ENCODE results near the gene STAP1. TPM values are rescaled to one million over a fixed set of nuclear protein-coding genes. Genes with fewer than 3 reads are reported as not detected.

Gene STAP1
- polyA plus RNA-seq, 1 donor (not counting 4 experiments of a cell fraction or from before 2014, with no cell fraction given): not detected

GRCh38 chr4:67624939-67625338 is 66.4 kb downstream of the STAP1 start:
- Histone ChIP-seq H3K9ac (ENCODE audit: control insufficient read depth, extremely low read depth, insufficient read depth, low read length) (no peak overlapping the region), H3K9me3 (ENCODE audit: control insufficient read depth, low read depth, low read length) (no peaks in the 10 kb centered on the region), H3K4me3 (ENCODE audit: control insufficient read depth in 2 of 3, extremely low read depth in 1 of 3, insufficient read depth in 2 of 3, low read depth in 1 of 3, low read length in 3 of 3) (no peak overlapping the region), H3K79me2 (ENCODE audit: control insufficient read depth, insufficient read depth, low read length) (no peaks in the 10 kb centered on the region), H3K36me3 (ENCODE audit: control insufficient read depth in 2 of 2, extremely low read depth in 1 of 2, insufficient read depth in 2 of 2, low read length in 2 of 2) (peaks cover 7 to 21% of the 10 kb centered on the region in 2 experiments), H3K4me1 (ENCODE audit: control insufficient read depth, extremely low read depth, insufficient read depth, low read length) (no peaks in the 10 kb centered on the region), H4K20me1 (ENCODE audit: control insufficient read depth, extremely low read depth, insufficient read depth, low read length) (no peaks in the 10 kb centered on the region), H3K4me2 (ENCODE audit: control insufficient read depth, extremely low read depth, insufficient read depth, low read depth, low read length) (no peak overlapping the region), H3K27ac (ENCODE audit: control insufficient read depth, insufficient read depth, low read length) (no peak overlapping the region), H3K27me3 (ENCODE audit: control insufficient read depth, extremely low read depth, insufficient read depth, low read length) (no peaks in the 10 kb centered on the region), H3K9me1 (ENCODE audit: control insufficient read depth, extremely low read depth, insufficient read depth, low read length) (no peaks in the 10 kb centered on the region), H2AFZ (ENCODE audit: control insufficient read depth, low read length) (no peak overlapping the region)
- dilution Hi-C loops (cut with MboI; ENCODE audit: extremely low pct_ligation_motif_present, low sequenced_read_pairs): no loop called here
- TF ChIP-seq EZH2 (IDR thresholded peaks at IDR 0.05; ENCODE audit: low read length): no peak
- TF ChIP-seq CTCF (optimal IDR thresholded peaks at IDR 0.05 in 1 of 3, IDR thresholded peaks at IDR 0.05 in 1 of 3, conservative IDR thresholded peaks at IDR 0.05 in 1 of 3; ENCODE audit: extremely low read depth in 1 of 3, insufficient read depth in 2 of 3, low read length in 3 of 3): no peak
- FAIRE-seq: no peak
- no peak for DNase-seq (ENCODE audit: low read depth, low spot score)

- Histone ChIP-seq H3K4me1 (ENCODE audit: control insufficient read depth, extremely low read depth, insufficient read depth, low read length) (no peaks in the 10 kb centered on the region), H3K9me1 (ENCODE audit: control insufficient read depth, extremely low read depth, insufficient read depth, low read length) (no peaks in the 10 kb centered on the region), H4K20me1 (ENCODE audit: control insufficient read depth, extremely low read depth, insufficient read depth, low read length) (no peaks in the 10 kb centered on the region), H3K9me3 (ENCODE audit: control insufficient read depth, low read depth, low read length) (no peaks in the 10 kb centered on the region), H3K27ac (ENCODE audit: control insufficient read depth, insufficient read depth, low read length) (no peak overlapping the region), H3K4me2 (ENCODE audit: control insufficient read depth, extremely low read depth, insufficient read depth, low read depth, low read length) (no peak overlapping the region), H3K27me3 (ENCODE audit: control insufficient read depth, extremely low read depth, insufficient read depth, low read length) (no peaks in the 10 kb centered on the region), H3K9ac (ENCODE audit: control insufficient read depth, extremely low read depth, insufficient read depth, low read length) (no peak overlapping the region), H2AFZ (ENCODE audit: control insufficient read depth, low read length) (no peak overlapping the region), H3K4me3 (ENCODE audit: control insufficient read depth in 2 of 3, extremely low read depth in 1 of 3, insufficient read depth in 2 of 3, low read depth in 1 of 3, low read length in 3 of 3) (no peak overlapping the region), H3K79me2 (ENCODE audit: control insufficient read depth, insufficient read depth, low read length) (no peaks in the 10 kb centered on the region), H3K36me3 (ENCODE audit: control insufficient read depth in 2 of 2, extremely low read depth in 1 of 2, insufficient read depth in 2 of 2, low read length in 2 of 2) (peaks cover 6 to 7% of the 10 kb centered on the region in 2 experiments)
- no peak for FAIRE-seq
- dilution Hi-C loops (cut with MboI; ENCODE audit: extremely low pct_ligation_motif_present, low sequenced_read_pairs): no loop called here
- DNase-seq (ENCODE audit: low read depth, low spot score): no peak
- TF ChIP-seq CTCF (optimal IDR thresholded peaks at IDR 0.05 in 1 of 3, IDR thresholded peaks at IDR 0.05 in 1 of 3, conservative IDR thresholded peaks at IDR 0.05 in 1 of 3; ENCODE audit: extremely low read depth in 1 of 3, insufficient read depth in 2 of 3, low read length in 3 of 3) (no peak), EZH2 (IDR thresholded peaks at IDR 0.05; ENCODE audit: low read length) (no peak)
Observed at GRCh38 chr4:67632492-67632891, 74.0 kb downstream of the STAP1 start.
